Measurements from ENCODE around the gene SFXN3.

Gene SFXN3, protein sequence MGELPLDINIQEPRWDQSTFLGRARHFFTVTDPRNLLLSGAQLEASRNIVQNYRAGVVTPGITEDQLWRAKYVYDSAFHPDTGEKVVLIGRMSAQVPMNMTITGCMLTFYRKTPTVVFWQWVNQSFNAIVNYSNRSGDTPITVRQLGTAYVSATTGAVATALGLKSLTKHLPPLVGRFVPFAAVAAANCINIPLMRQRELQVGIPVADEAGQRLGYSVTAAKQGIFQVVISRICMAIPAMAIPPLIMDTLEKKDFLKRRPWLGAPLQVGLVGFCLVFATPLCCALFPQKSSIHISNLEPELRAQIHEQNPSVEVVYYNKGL

DNA sequence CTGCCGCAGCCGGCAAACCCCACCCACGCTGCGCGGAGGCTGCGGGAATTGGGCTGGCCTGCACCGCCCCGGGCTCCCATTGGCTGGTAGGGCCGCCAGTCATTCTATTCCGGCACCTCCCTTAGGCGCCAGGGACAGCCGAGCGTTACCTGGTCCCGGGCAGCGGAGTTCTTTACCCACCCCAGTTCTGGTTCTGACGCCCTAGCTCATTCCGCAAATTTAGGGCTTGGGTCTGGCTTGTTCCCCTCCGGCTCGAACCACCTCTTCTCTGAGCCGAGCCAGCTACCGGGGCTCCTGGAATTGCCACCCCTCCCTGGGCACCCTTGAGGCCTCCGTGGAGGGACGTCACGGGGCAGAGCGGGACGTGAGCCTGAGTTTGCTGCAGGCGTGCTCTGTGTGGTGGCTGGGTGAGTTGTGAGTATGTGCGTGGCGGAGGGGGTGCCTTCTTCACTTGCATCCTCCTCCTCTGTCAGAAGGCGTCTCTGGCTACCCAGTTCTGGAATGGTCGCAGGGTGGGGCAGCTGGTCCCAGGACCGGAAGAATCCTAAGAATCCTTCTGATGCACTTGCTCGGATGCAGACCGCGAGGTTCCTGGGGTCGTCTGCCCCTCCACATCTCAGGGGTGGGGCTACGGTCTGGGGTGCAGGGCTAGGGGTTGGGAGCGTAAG lies at the start of gene SFXN3, which contains the start of gene PDZD7:
TSS of gene SFXN3 (plus strand) at position 107 of the 668 bp plus-strand sequence. CDS start 3,461 bp downstream, outside the sequence.
TSS of gene PDZD7 (minus strand) at position 2 of the 668 bp plus-strand sequence. CDS start 910 bp downstream, outside the sequence.
- DNase-seq, result peak; percentile 96

- peak; percentile 30 for DNase-seq
Observed at GRCh38 chr10:100982916-100983830, 47.9 kb upstream of the SFXN3 start.

DNA sequence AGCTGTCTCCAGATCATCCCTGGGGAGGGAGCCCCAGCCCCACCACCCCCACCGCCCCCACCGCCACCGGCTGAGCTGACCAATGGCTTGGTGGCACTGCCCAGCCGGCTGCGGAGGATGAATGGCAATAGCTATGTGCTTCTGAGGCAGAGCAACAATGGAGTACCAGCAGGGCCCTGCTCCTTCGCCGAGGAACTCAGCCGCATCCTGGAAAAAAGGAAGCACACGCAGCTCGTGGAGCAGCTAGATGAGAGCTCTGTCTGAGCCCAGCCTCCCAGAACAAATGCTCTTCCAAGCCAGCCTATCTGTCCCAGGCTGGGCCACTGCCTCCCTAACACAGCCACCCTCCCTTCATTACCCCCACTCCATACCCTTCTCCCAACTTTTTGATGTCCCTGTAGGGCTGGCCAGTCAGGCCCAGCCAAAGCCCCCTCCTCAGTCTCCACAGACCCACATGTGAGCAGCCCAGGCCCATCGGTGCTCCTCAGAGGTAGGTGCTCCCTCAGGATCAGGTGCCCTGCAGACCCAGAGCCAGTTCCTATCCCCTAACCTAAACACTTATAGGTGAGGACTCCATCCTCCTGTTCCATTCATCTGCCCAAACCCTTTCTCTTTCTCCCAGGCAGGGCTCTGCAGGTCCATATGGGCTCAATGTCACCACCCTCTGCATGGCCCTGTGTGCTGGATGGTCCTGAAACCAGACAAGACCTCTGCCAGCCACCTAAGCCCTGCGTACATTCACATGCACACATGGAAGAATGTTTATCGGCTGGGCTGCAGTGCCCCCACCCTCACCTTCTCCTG lies 47.0 kb upstream of the SFXN3 start:
- no peak for DNase-seq

GRCh38 chr10:100984672-100985177 lies 46.3 kb upstream of the SFXN3 start:
- no peak for DNase-seq

GRCh38 chr10:100985336-100985735 lies 45.7 kb upstream of the SFXN3 start:
- DNase-seq, result no peak

DNA sequence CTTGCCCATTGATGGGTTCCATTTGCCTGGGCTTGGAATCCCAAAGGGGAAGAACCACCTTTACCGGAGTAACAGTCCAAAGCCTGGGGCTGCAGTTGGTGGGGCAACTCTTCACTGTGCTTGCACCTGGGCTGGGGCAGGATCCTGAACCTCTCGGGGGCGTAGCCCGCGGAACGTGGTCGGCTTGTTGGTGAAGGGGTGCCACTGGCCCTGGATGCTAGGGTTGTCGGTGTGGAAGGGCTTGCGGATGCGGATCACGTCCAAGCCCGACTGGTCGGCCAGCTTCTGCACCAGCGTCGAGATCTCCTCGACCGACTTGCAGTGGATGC lies 44.4 kb upstream of the SFXN3 start:
- DNase-seq, result no peak

DNA sequence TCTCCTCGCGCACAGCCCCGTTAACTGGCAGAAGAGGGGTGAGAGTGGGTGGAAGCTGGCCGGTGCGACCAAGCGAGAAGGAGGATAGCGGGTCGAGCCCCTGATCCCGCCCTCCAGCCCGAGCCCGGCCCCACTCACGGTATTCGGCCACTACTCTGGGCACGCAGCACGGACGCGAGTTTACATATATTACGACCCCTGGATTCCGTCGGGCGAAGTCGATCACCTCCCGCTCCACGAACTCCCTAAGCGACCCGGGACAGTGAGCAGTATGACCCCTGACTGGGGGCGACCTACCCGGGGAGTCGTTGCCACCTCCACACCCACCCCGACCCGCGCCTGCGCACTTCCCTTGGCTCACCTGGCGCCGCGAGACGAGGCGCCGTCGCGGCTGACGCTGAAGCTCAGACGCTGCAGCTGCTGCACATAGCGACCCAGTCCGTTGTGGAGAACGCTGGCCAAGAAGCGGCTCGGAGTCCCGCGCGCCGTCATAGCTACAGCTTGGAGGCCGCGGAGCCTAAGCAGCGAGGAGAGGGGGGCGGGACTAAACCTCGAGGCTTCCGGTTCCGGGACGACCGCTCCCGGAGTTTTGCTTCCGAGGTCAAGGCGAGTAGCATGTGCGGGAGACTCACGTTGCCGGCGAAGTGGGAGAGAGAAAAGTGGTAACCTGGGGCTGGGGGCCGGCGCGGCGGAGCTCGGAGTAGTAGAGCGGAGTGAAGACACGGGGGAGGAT lies 43.9 kb upstream of the SFXN3 start, which contains the start of the genes MRPL43 and TWNK:
TSS of gene MRPL43 (minus strand) at position 546 of the 733 bp plus-strand sequence. CDS start at position 492, 54 bp downstream.
TSS of gene TWNK (plus strand) at position 592 of the 733 bp plus-strand sequence. CDS start 668 bp downstream, outside the sequence.
- DNase-seq, result peak; percentile 91

DNA sequence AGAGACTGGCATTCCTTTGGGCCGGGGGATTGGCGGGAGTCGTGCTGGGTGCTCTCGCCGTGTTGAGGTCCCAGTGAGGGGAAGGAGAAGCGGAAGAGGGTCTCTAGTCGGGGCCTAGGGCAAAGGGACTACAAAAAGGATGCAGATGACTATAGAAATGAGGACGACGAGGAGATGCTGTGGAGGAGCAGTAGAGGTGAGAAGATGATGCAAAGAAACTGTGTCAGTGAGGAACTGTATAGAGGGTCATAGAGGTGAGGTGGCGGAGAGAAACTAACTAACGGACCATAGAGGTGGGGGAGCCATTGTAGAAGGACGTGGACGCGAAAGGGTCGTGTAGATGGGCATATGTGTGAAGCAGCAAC lies 43.4 kb upstream of the SFXN3 start:
- no peak for DNase-seq

DNA sequence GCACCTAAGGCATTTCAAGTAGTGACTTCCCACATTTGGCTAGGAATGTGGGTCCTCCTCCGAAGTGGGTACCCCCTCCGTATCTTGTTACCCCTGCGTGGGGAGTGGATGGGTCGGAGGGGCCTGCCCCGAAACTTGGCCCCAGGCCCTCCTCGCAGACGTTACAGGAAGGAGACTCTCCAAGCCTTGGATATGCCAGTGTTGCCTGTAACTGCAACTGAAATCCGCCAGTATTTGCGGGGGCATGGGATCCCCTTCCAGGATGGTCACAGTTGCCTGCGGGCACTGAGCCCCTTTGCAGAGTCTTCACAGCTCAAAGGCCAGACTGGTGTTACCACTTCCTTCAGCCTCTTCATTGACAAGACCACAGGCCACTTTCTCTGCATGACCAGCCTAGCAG lies 42.9 kb upstream of the SFXN3 start:
- DNase-seq, result no peak

DNA sequence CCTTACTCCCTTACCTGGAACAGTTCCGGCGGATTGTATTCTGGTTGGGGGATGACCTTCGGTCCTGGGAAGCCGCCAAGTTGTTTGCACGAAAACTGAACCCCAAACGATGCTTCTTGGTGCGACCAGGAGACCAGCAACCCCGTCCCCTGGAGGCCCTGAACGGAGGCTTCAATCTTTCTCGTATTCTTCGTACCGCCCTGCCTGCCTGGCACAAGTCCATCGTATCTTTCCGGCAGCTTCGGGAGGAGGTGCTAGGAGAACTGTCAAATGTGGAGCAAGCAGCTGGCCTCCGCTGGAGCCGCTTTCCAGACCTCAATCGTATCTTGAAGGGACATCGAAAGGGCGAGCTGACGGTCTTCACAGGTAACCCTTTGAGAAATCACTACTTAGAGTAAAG lies 41.9 kb upstream of the SFXN3 start:
- DNase-seq, result no peak

GRCh38 chr10:100993986-100994708 lies 36.9 kb upstream of the SFXN3 start:
- no peak for DNase-seq

DNA sequence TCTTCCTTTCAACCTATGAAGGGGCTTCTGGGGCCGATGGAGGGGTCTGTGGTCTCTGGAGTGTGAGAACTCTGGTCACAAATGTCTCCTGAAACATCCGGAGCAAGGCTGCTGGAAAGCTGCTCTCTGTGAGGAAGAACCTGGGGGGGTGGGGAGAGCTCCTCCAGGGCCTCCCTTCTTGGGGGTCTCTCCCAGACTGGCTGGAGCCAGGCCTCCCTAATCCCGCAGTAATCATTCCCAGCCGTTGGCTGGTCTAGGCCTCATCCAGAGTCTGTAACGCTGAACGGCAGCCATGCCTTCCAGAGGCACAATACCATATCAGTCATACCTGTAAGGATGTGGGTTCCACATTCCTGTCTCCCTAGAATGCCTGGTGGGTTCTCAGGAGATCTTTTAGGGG lies 35.9 kb upstream of the SFXN3 start:
- DNase-seq, result no peak

DNA sequence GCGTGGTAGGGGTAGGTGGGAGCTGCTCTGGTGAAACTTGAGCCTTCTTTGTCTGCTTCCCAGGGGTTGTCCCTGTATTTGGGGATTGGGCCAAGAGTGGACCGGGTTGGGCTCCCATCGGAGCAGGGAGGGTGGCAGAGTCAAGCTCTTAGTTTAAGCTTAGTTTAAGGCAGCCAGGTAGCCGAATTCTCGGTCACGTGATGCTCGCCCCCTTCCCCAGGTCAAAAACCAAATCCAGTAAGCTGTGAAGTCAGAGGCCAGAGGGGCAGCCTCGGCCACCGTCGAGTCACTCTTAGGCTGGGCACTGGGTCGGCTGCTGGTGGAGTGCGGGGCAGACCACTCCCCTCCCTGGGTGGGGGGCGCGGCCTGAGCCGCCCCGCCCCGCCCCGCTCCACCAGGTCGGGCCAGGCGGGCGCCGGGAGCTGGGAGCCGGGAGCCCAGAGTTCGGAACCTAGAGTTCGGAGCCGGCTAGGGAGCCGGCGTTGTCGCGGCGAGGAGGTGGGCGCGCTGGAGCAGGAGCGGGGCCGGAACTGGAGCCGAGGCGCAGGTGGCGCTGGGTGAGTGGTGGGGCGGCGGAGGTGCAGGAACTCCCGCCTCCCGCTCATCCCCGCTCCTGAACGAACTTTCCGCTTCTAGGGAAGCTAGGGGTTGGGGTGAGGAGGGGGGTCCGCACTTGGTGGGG lies 34.2 kb upstream of the SFXN3 start:
- DNase-seq, result peak; percentile 82

DNA sequence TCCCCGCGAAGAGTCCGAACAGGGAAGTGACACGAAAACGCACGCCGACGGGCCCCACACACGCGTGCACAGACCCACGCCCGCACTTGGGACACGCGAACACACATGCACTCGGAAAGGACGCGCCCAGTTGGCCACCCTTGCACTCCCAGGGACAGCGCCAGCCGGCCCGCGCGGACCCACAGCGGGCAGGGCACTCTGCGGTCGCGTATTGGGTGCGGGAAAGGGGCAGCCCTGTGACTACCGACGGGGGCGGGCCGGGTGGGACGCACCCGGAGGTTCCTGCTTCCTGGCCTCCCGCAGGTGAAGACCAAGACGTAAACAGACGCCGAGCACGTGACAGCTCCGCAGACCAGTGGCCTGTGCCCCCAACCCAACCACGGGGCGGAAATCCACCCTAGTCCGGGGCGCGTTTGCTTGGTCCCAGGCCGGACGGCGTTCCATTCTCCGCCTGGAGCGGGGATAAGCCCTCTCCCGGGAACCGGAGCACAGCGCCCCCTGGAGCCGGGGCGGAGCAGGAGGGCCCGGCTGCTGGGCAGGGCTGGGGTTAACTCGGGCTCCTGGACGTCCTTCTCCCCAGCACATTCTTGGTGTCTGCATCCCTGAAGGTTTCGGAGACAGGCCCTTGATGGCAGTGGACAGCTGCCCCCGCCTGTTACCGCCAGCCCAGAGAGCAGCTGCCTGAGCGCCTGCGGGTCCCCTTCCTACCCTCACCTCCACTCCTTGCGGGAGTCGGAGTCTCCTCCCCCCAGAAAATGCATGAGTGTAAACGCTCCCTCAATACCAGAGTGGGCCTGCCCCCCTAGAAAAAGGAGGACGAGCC lies 33.5 kb upstream of the SFXN3 start:
- DNase-seq, result peak; percentile 95

GRCh38 chr10:100998183-100998990 lies 32.6 kb upstream of the SFXN3 start:
- peak; percentile 89 for DNase-seq

GRCh38 chr10:100998991-100999741 lies 31.9 kb upstream of the SFXN3 start:
- peak; percentile 87 for DNase-seq

DNA sequence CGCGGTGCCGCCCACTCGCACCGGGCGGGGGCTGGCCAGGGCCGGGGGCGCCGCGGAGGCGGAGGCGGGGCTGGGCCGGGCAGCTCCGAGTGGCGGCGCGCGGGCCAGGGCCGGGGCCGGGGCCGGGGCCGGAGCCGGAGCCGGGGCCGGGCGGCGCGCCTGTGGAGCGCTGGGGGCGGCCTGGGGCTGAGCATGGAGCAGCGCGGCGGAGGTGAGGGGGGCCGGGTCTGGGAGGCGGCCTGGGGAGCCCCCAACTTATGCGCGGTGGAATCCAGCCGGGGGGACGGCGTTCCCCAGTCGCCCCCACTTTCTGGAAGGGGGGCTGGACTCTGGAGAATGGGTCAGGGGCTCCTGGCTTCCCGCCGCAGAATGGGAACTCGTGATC lies 31.3 kb upstream of the SFXN3 start, which contains the start of gene LZTS2:
TSS of gene LZTS2 (plus strand) at position 67 of the 385 bp plus-strand sequence. CDS start 2,731 bp downstream, outside the sequence.
- DNase-seq, result no peak
